HG03139 (cell line): ENCODE results near the gene FOXN3.
"Not testable (repeated sequence)": the region's sequence is repeated elsewhere in the genome, so short reads cannot be mapped to it uniquely, and the experiment has no call there.

Experiments
- ATAC-seq: cut with Tn5 transposase; IDR thresholded peaks from one replicate; pipeline ENCODE4 v1.9.1; 2021; ENCODE audit not compliant: unreplicated experiment

Gene FOXN3

GRCh38 chr14:89206389-89207031 is 210.5 kb downstream of the FOXN3 start:
- ATAC-seq = no peak

DNA sequence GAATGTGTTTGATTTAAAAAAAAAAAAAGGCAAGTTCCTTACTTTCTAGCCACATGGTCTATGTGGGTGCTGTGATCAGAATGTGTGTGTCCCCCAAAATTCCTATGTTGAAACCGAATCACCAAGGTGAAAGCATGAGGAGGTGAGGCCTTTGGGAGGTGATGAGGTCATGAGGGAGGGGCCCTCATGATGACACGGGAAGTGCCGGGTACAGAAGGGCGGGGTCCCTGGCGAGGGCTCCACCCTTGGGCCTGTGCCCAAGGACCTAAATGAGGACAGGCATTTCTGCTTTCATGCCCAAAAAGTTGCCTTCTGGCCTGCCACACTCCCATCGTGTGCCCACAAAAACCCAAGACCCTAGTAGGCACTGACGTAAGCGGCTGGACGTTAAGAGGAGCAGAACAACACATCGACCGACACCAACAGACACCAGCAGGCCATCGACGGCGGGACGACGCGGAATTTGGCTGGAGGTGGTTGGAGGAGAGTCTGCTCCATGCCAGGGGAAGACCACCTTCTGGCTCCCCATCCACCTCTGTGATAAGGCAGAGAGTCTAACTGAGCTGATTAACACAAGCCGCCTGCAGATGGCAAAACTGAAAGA is 211.8 kb downstream of the FOXN3 start:
- no peak for ATAC-seq

DNA sequence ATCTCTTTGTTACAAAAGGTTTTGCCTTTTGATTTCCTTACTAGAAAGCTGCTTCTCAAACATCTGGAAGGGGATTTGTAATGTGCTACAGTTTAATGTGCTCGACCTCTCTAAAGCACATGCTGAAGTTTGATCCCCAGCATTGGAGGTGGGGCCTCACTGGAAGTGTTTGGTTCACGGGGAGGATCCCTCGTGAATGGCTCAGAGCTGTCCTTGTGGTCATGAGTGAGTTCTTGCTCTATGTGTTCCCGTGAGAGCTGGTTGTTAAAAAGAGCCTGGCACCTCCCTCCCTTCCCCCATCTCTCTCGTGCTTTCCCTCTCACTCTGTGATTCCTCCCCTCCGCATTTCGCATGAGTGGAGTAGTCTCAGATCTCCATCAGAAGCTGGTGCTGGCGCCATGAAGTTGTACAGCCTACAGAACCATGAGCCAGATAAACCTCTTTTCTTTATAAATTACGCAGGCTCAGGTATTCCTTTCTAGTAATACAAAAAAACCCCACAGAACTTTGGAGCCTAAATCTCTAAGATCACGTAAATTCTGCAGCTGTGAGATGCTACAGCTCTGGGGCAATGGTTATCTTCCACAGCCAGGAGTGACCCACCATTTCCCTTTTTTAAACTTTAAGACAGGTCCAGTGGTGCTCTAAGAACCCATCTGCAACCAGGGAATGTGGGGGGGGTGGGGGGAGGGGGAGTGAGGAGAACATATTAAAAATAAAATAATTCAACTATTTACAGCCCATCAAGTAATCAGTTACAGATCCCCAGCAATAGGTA is 214.4 kb downstream of the FOXN3 start:
- no peak for ATAC-seq

GRCh38 chr14:89201645-89202044 is 215.4 kb downstream of the FOXN3 start:
- ATAC-seq = no peak

GRCh38 chr14:89199357-89199756 is 217.7 kb downstream of the FOXN3 start:
- not testable (repeated sequence) for ATAC-seq

DNA sequence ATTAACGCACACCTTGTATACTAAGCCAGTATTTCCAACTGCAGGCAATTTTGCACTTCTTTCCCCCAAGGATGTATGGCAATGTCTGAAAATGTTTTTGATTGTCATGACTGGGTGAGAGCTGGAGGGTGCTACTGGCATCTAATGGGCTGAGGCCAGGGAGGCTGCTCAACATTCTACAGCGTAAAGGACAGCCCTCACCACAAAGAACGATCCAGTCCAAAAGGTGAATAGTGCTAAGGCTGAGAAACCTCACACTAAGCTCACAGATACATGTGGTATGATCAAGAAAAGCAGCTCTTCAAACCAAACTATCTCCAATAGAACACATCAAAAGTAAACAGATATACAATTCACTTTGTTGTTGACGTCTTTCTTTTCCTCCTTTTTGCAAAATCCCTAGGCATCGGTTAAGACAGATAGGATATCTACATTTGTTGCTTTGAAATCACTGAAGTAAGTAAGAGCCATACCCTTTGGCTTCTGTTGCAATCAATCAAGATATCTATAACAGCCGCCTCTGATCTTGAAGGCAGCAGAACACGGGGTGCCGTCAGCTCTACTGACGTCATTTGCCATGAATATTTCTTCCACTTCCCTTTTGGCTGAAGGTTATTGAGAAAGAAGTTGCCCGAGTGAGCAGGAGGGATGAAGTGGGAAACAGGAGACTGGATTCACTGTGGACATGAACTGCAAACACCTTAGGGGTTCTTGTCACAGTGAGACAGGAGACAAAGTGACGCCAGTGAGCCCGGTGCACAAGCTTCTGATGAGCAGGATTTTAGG is 218.3 kb downstream of the FOXN3 start:
- no peak for ATAC-seq

GRCh38 chr14:89197623-89198022 is 219.4 kb downstream of the FOXN3 start:
- ATAC-seq = no peak

- no peak for ATAC-seq
Measured at GRCh38 chr14:89196545-89196944, 220.5 kb downstream of the FOXN3 start.

DNA sequence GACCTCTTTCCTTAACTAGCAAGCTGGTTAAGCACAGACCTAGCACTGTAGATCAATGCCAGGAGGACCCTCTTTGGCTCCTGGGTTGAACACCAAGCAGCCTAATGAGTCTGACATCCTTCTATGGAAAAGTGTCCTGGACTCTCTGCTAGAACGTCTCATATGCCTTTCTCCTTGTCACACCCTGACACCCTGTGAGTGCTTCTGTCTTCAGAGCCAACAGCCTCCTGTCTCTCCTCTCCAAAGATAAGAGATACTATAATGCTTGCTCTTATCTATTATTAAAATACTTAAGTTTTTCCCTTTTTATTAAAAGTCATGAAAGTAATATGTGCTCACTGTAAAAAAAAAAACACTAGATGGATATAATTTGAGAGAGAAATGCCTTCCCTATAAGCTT is 222.7 kb downstream of the FOXN3 start:
- no peak for ATAC-seq

DNA sequence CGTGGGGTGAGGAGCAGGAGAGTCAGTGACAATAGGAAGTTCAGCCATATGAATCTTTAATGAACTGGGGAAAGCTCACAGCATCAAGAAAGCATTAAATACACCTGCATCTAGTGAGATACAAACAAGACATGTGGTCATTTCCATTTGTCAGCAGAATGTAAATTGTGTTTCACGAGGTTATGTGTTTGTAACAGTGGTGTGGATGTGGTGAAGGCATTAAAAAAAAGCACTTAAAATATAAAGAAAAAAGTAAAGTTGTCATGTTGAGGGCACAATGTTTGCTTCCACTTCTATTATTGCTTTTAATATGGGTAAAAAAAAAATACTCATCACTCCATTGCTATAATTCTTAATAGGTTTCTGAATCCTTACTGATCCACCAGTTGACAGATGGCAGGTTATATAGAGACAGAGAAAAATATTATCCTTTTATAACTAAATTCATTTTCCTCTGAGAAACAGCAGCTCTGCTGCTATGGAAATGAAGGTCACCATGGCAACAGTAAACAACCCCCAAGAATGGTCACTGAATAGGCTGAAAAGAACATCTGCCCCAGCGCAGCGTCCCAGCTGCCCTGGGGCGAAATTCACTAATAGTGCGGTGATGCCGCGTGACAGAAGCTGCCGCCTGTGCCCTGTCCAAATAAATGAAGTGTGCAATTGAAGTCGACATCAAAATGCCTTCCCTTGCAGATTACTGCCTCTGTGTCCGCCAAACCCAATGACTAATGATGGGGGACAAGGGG is 226.1 kb downstream of the FOXN3 start:
- no peak for ATAC-seq

- no peak for ATAC-seq
Measured at GRCh38 chr14:89188492-89188891, 228.5 kb downstream of the FOXN3 start.

GRCh38 chr14:89187501-89187900 is 229.5 kb downstream of the FOXN3 start:
- no peak for ATAC-seq

GRCh38 chr14:89186856-89187376 is 230.1 kb downstream of the FOXN3 start:
- peak; percentile 74 for ATAC-seq

- no peak for ATAC-seq
Measured at GRCh38 chr14:89185919-89186855, 230.8 kb downstream of the FOXN3 start.

GRCh38 chr14:89184952-89185351 is 232.1 kb downstream of the FOXN3 start:
- ATAC-seq = no peak

DNA sequence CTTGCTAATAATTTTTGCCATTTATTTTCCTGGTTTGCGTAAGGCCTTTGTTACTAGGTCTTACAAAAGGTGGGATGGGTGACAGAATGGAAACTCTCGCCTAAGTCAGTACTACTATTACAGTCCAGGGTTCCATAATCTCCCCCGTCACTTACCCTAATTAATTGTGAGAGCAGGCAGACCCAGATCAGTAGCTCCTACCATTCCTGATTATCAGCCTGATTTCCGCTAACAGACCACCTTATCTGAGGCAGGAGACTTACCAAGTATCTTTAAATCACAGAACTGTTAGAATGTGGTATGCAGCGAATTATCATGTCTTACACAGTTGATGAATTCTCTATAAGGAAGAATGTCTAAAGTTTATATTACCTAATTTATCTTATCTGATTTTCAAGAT is 234.7 kb downstream of the FOXN3 start:
- ATAC-seq = no peak

DNA sequence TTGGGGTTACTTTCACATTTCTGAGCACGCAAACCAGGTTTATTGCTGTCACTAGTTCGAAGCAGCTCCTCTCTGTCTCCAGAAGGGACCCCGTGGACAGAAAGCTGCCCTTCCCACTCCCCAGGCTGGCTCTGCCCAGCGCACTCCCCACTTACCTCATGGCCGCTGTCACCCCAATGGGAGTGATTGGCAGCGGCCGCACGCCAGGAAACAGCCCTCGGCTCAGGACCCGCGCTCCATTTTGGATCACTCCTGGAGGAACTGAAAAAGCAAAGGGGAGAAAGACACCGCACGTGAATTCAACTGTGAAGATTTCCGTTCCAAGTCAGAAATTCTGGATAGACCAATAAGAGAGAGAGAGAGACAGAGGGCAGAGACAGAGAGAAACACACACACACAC is 236.5 kb downstream of the FOXN3 start:
- ATAC-seq = no peak

GRCh38 chr14:89179891-89180404 is 237.1 kb downstream of the FOXN3 start:
- ATAC-seq = no peak
